ENCODE measurements around the gene BRSK1.
"Not testable (repeated sequence)": the region's sequence is repeated elsewhere in the genome, so short reads cannot be mapped to it uniquely, and the experiment has no call there.

The BRSK1 gene

GRCh38 chr19:55305491-55305890, 21.7 kb downstream of the BRSK1 start:
- DNase-seq, result peak; percentile 55

- no peak for DNase-seq
Measured at GRCh38 chr19:55305983-55306562, 22.3 kb downstream of the BRSK1 start.

- no peak for DNase-seq
Measured at GRCh38 chr19:55306712-55307111, 22.9 kb downstream of the BRSK1 start.

- no peak for DNase-seq
Measured at GRCh38 chr19:55308281-55308680, 24.5 kb downstream of the BRSK1 start.

DNA sequence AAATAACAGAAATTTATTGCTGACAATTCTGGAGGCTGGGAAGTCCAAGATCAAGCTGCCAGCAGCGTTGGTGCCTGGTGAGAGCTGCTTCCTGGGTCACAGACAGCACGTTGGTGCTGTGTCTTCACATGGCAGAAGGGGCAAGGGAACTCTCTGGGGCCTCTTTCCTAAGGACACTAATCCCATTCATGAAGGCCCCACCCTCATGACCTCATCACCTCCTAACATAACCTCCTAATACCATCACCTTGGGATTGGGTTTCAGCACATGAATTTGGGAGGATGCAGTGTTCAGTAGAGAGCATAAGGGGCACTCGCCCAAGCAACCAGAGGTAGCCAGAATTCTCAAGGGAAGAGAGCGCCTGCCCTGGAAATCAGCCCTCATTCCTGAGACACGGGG, 25.7 kb downstream of the BRSK1 start:
- no peak for DNase-seq

DNA sequence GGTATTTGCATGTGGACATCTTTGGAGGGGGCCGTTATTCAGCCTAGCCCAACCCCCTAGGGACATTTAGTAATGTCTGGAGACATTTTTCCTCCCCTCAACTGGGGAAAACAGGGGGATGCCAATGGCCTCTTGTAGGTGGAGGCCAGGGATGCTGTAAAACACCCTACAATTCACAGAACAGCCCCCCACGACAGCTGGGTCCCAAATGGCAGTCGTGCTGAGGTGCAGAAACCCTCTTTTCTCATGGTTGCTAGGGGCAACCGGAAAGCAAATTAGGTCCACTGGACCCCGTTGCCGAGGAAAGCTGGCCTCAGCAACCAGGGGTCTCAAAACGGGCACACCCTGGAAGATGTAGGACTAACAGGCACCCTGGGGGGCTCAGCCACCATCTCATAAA, 26.7 kb downstream of the BRSK1 start:
- DNase-seq, result no peak

DNA sequence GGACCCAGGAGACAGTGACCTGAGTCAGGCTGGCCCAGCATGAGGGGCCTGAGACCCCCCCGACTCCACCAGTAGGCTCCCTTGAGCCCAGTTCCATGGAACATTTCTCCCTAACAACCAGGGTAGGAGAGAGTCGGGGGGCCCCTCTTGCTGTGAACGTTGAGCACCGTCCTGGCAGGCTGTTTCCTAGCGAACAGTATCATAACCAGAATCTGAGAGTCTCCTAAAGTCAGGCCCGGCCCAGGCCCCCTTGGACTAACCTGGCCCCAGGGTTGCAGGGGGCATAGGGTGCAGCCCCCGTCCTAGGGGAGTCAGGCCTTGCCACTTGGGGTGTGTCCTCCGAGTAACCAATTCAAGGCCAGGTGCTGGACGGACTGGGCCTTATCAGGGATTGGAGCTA, 27.6 kb downstream of the BRSK1 start:
- no peak for DNase-seq

DNA sequence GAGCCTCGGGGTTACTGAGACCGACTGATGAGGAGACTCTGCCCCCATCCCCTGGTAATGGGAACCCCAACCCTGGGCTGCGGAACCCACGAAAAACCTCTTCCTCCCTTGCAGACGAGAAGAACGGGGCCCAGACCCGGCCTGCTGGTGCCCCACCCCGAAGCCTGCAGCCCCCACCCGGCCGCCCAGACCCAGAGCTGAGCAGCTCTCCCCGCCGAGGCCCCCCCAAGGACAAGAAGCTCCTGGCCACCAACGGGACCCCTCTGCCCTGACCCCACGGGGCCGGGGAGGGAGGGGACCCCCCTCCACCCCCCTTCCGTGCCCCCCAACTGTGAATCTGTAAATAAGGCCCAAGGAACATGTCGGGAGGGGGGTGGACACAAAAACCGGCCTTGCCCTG, 28.0 kb downstream of the BRSK1 start:
- DNase-seq, result no peak

DNA sequence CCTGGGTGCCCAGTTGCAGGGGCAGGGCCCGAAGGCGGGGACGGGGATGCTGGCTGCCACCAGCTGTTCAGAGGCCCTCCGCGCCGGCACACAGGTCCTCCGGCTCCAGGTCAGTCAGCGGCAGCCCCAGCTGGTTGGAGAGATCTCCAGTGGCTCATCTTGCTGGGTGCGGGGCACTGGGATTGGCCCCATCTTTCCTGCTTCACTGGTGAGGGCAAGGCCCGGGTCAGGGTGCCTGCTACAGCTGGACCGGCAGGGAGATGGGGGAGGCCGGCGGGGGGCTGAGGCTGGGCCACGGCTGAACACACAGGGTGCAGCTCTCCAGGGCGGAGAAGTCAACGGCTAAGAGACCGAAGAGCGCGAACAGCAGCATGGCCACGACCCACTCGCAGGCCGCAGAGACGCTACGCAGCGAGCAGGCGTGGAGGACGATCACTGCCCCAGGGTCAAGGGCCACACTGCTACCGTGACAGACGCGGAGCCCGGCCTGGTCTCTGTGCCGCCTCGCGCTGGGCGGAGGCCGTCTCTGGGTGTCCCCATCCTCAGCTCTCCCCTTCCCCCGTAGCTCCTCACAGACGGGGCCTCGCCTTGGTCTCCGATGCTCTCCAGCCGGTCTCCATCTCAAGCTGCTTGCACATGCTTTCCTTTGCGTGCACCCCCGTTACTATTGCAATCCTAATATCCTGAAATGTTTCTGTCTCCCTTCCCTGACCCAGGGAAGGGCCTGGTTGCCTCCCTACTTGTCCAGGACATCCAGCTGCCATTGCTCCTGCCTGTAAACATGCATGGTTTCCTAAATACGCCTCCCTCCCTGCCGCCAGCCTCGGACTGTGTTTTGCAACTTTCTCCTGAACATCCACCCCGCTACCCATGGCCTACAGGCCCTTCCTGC, 29.1 kb downstream of the BRSK1 start:
- no peak for DNase-seq

GRCh38 chr19:55314396-55314795, 30.6 kb downstream of the BRSK1 start:
- no peak for DNase-seq

DNA sequence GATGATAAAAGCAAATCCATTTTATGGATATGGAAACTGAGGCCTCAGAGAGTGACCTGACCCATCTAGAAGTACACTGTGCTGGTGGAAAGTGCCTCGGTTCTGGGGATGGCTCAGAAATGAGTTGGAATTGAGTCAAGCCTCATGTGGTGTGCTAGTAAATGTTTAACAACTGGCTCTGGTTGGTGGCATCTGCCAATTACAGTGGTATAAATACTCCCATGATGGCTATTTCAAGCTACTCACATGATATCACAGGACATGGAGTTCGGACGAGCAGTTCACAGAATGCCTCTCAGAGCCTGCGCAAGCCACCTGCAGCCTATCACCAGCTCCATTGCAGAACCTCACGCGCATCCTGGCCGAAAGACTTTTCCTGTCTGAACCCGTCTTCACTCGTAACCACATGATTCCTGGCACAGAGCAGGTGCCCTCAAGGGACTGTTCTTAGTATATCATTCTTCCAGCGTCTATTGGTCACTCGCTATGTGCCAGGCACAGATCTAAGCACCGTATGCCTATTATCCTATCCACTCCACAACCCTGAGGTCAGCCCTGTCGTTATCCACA, 32.2 kb downstream of the BRSK1 start:
- no peak for DNase-seq

DNA sequence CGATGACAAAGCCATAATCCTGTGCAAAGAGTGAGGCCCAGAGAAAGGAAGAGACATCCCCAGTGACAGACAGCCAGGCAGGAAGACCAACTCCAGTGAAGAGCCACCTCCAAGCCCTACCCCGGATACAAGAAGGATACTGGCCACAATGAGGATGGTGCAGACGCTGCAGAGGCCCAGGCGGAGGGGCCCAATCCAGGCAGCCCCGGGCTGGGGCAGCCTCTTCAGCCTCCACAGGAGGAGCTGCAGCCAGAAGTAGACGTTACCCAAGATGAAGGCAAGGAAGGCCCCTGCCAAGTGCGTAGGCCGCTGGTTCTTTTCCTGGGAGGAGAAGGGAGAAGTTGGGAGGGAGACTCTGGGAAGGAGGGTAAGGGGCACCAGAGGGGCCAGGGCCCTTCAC, 32.8 kb downstream of the BRSK1 start:
- no peak for DNase-seq

DNA sequence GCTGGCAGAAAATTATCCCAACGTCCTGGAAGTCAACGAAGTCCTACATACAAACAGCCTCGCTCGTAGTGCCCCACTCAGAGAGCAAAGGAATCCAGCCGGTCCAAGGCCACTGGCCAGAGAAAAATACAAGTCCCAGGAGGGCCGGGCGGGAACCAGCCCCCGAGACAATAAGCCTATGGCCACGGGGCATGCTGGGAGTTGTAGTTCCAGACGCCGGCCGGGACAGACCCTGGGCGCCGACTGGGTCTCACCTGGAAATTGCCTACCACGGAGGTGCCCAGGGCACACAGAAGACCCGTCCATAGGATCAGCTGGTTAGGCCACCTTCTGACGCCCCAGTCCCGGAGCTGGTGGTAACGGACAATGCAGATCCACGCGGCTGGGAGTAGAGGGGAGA, 36.0 kb downstream of the BRSK1 start:
- DNase-seq, result no peak

GRCh38 chr19:55320844-55321419, 37.1 kb downstream of the BRSK1 start:
- no peak for DNase-seq

- DNase-seq, result no peak
Measured at GRCh38 chr19:55321466-55322137, 37.8 kb downstream of the BRSK1 start.

- DNase-seq, result no peak
Measured at GRCh38 chr19:55322204-55322885, 38.5 kb downstream of the BRSK1 start.

- no peak for DNase-seq
Measured at GRCh38 chr19:55324662-55325061, 40.9 kb downstream of the BRSK1 start.

- no peak for DNase-seq
Measured at GRCh38 chr19:55325172-55325571, 41.4 kb downstream of the BRSK1 start, which contains the start of gene TMEM150B. Gene TMEM150B (minus strand): TSS chr19:55325341. CDS start chr19:55321036, 4,305 bp downstream.

DNA sequence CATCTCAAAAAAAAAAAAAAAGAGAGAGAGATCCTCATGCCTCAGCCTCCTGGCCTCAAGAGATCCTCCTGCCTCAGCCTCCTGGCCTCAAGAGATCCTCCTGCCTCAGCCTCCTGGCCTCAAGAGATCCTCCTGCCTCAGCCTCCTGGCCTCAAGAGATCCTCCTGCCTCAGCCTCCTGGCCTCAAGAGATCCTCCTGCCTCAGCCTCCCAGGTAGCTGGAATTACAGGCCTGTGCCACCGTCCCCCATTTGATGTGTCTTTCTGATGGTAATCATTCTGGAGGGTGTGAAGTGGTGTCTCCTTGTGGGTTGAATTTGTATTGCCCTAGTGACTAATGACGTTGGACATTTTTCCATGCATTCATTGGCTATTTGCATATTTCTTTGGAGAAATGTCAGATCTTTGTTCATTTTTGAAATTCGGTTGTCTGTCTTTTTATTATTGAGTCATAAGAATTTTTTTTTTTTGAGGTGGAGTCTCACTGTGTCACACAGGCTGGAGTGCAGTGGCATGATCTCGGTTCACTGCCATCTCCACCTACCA, 45.0 kb downstream of the BRSK1 start:
- DNase-seq, result not testable (repeated sequence)

DNA sequence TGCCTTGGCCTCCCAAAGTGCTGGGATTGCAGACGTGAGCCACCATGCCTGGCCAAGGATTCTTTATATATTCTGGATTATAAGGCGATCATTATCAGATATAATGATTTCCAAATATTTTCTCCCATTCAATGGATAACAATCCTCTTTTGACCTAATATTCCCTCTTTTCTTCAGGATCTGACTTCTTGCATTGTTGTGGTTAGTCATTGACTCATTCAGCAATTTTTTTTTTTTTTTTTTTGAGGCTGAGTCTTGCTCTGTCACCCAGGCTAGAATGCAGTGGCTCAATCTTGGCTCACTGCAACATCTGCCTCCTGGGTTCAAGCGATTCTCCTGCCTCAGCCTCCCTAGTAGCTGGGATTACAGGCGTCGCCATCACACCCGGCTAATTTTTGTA, 46.0 kb downstream of the BRSK1 start:
- DNase-seq, result not testable (repeated sequence)

GRCh38 chr19:55333870-55334269, 50.1 kb downstream of the BRSK1 start:
- DNase-seq, result no peak

DNA sequence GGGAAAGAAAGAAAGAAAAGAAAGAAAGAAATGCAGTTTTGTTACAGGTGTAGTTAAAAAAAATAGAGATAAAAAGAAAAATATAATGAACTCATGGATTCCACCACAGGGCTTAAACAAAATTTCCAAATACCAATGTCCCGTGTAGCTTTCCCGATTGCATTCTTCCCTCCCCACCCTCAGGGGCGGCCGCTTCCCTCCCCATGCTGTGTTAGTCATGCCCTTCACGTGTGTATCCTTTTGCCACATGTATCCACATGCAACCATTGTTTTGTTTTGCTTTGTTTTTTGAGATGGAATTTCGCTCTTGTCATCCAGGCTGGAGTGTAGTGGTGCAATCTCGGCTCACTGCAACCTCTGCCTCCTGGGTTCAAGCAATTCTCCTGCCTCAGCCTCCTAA, 52.3 kb downstream of the BRSK1 start:
- no peak for DNase-seq

All from stimulated activated CD4-positive, alpha-beta T cell treated with anti-CD3 and anti-CD28 coated beads, Interleukin-4, amount 100 ng/mL, for 24 hours (primary cell).